HepG2 (cell line): ENCODE results near the gene GRIA3. TPM values are rescaled to one million over a fixed set of nuclear protein-coding genes. Genes with fewer than 3 reads are reported as not detected.

Experiments used
- ATAC-seq: fragments of 200-7000 bp; cut with Tn5 transposase; 3 replicates; pipeline ENCODE4 v1.9.1; 2020; ENCODE audit warnings: mild to moderate bottlenecking, moderate library complexity
- BruUV-seq: library from RNA; stranded (reverse); fragments of 400-500 nt; replicated peaks from 2 replicates; lab custom pipeline; 2021; lab: Mats Ljungman, UMichigan
- CTCF ChIA-PET: fragments of 300-600 bp; formaldehyde crosslinking; extraction: SDS; loops from one replicate; lab custom pipeline; 2021; ENCODE audit warnings: low total read pairs, inconsistent platforms, low intra/inter-chr PET ratio; lab: Yijun Ruan, JAX
- POLR2A ChIA-PET: fragments of 350-600 bp; sonication (Branson Sonifier 250); formaldehyde crosslinking; loops from one replicate; lab custom pipeline; 2020; ENCODE audit warnings: antibody characterized with exemption, inconsistent platforms; lab: Yijun Ruan, JAX
- DNase-seq: peaks from one replicate; pipeline ENCODE4 v3.0.0-alpha.2; 2015; ENCODE audit warnings: low spot score
- FAIRE-seq: peaks from 3 replicates; lab custom pipeline; 2011; peaks lifted over from hg19 to GRCh38; lab: Jason Lieb, UNC
- H2AFZ ChIP-seq: one replicate; pipeline ENCODE4 v1.6.1; 2011; ENCODE audit warnings: low read length, inconsistent platforms
- H3K27ac ChIP-seq: fragments of 300-600 bp; 3 replicates; pipeline ENCODE4 v1.8.0; 2011; ENCODE audit warnings: mixed run types, mild to moderate bottlenecking, mixed read lengths, low read length, inconsistent platforms; ENCODE audit not compliant: insufficient read depth; ENCODE audit errors: extremely low read length
- H3K27me3 ChIP-seq, 2 experiments: fragments of 200-600 bp in 1 of 2; 2 replicates in 1 of 2; 3 replicates in 1 of 2; pipeline versions ENCODE4 v1.6.0 to v1.8.0; 2011; ENCODE audit warnings: low read length in 2 of 2, mild to moderate bottlenecking in 2 of 2, moderate library complexity in 2 of 2, inconsistent platforms in 1 of 2; ENCODE audit not compliant: insufficient read depth in 2 of 2, control insufficient read depth in 1 of 2
- H3K36me3 ChIP-seq, 2 experiments: fragments of 200-600 bp in 1 of 2; replicated peaks in 1 of 2; 2 replicates in 1 of 2; 3 replicates in 1 of 2; pipeline versions ENCODE4 v1.5.1 to v1.8.0; 2011; ENCODE audit warnings: low read length in 2 of 2, inconsistent platforms in 1 of 2; ENCODE audit not compliant: insufficient read depth in 2 of 2, control insufficient read depth in 1 of 2
- H3K4me1 ChIP-seq: 2 replicates; pipeline ENCODE4 v1.5.1; 2012; ENCODE audit warnings: low read length, inconsistent platforms; ENCODE audit not compliant: insufficient read depth
- H3K4me2 ChIP-seq: 2 replicates; pipeline ENCODE4 v1.6.0; 2011; ENCODE audit warnings: low read depth, low read length, inconsistent platforms
- H3K4me3 ChIP-seq, 3 experiments: fragments of 200-600 bp in 1 of 3; sonication (generic), shearing (Covaris generic) in 1 of 3; replicated peaks in 1 of 3; 2 replicates each; pipeline ENCODE4 v1.5.1; 2011 to 2016; ENCODE audit warnings: low read length in 3 of 3, inconsistent platforms in 2 of 3, low read depth in 2 of 3, mild to moderate bottlenecking in 2 of 3, control low read depth in 1 of 3, mixed read lengths in 1 of 3; ENCODE audit not compliant: insufficient read depth in 1 of 3
- H3K79me2 ChIP-seq: one replicate; pipeline ENCODE4 v1.6.1; 2011; ENCODE audit warnings: low read length, inconsistent platforms; ENCODE audit not compliant: insufficient read depth
- H3K9ac ChIP-seq: 2 replicates; pipeline ENCODE4 v1.6.0; 2011; ENCODE audit warnings: mild to moderate bottlenecking, low read depth, low read length, inconsistent platforms; ENCODE audit not compliant: insufficient read depth
- H3K9me3 ChIP-seq: 2 replicates; pipeline ENCODE4 v1.5.1; 2012; ENCODE audit warnings: mild to moderate bottlenecking, low read length
- H4K20me1 ChIP-seq: 2 replicates; pipeline ENCODE4 v1.6.0; 2011; ENCODE audit warnings: inconsistent platforms, mild to moderate bottlenecking, low read length, moderate library complexity; ENCODE audit not compliant: insufficient read depth
- ADNP ChIP-seq: sonication (generic); formaldehyde crosslinking; IDR thresholded peaks from 2 replicates; pipeline ENCODE4 v1.4.0; 2020; ENCODE audit warnings: missing genetic modification reagents
- HDAC6 ChIP-seq: fragments of 200-600 bp; sonication (generic); IDR thresholded peaks from 2 replicates; pipeline ENCODE4 v1.7.0; 2017; ENCODE audit warnings: mild to moderate bottlenecking, antibody characterized with exemption, low read length, low read depth
- JARID2 ChIP-seq: sonication (generic); formaldehyde crosslinking; IDR thresholded peaks from 2 replicates; pipeline ENCODE4 v1.8.1; 2023; ENCODE audit warnings: missing genetic modification reagents, inconsistent platforms; ENCODE audit not compliant: insufficient replicate concordance
- SIN3B ChIP-seq: fragments of 150-350 bp; IDR thresholded peaks from 2 replicates; pipeline ENCODE4 v1.6.1; 2014; ENCODE audit warnings: low read length
- ZBTB7A ChIP-seq: sonication (generic); formaldehyde crosslinking; IDR thresholded peaks from 2 replicates; pipeline ENCODE4 v1.8.0; 2022; ENCODE audit warnings: mild to moderate bottlenecking, missing genetic modification reagents
- ZNF383 ChIP-seq: sonication (generic); formaldehyde crosslinking; IDR thresholded peaks from 2 replicates; pipeline ENCODE4 v1.4.0; 2020; ENCODE audit warnings: missing genetic modification reagents, mild to moderate bottlenecking, borderline replicate concordance
- ZNF746 ChIP-seq: sonication (generic); formaldehyde crosslinking; IDR thresholded peaks from 2 replicates; pipeline ENCODE4 v1.8.0; 2022; ENCODE audit warnings: mild to moderate bottlenecking, missing genetic modification reagents
- WGBS: methylation state at CpG from one replicate; pipeline ENCODE4 v1.1.6; 2017; ENCODE audit warnings: low lambda C conversion rate; 5-methylcytosine and 5-hydroxymethylcytosine counted together
- in situ Hi-C: cut with HindIII; loops from 2 replicates; pipeline ENCODE4 v1.10.0; 2017; ENCODE audit warnings: low pct_unique_long_range_greater_than_20kb; ENCODE audit not compliant: extremely low pct_ligation_motif_present
- intact Hi-C: fragments of 100-400 bp; cut with micrococcal nuclease; formaldehyde crosslinking; loops from one replicate; pipeline ENCODE4 v1.10.0; 2022; ENCODE audit not compliant: unreplicated experiment
- polyA plus RNA-seq, 8 experiments: library from polyadenylated mRNA; depleted of rRNA in 3 of 8; stranded (reverse) in 7 of 8; unstranded in 1 of 8; fragments of >200 nt; fragmentation: Illumina TruSeq in 4 of 8; extraction: Trizol in 4 of 8; gene quantifications; 2 replicates each; pipeline versions ENCODE4 v1.2.1 to v1.2.3, GENCODE V29; 2011 to 2016; ENCODE audit warnings: low read depth in 4 of 8, missing spikeins in 1 of 8, mixed read lengths in 1 of 8; ENCODE audit not compliant: insufficient read depth in 1 of 8
- total RNA-seq, 5 experiments: library from RNA; depleted of rRNA; stranded (reverse); fragments of >200 nt; fragmentation: Illumina TruSeq; extraction: Trizol; gene quantifications; 2 replicates each; pipeline ENCODE4 v1.2.3, GENCODE V29; 2016; ENCODE audit warnings: low read depth in 1 of 5
- TF ChIP-seq, protein P1 (sequence below): sonication (generic); formaldehyde crosslinking; IDR thresholded peaks from 2 replicates; pipeline ENCODE4 v1.4.0; 2020; ENCODE audit warnings: low read depth, missing genetic modification reagents

Gene GRIA3
- total and polyA plus RNA-seq, 2 of the 13 experiments (the other 11 are each of a cell fraction or from before 2014, with no cell fraction given): not detected

DNA sequence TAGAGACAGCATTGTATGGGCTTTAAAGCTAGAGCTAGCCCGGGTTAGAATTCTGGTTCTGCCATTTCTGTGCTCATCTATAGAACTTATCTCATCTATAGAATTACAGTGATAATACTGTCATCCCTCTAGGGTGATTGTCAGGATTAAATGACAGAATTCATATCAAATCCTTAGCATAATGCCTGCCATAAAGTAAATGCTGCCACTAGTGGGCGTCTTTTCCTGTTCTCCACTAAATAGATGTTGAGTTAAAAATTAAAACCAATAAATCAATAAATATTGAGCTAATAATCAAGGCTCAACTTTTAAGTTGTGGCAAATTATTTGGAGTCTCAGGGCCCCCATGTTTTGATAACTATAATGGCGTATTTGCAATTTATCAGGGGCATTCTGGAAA, 19.7 kb downstream of the GRIA3 start:
- no peak overlapping the region for H3K9ac ChIP-seq
- CTCF ChIA-PET: no interaction called here
- no peak for ATAC-seq
- in situ Hi-C loops (no loop called here), intact Hi-C loops (no loop called here)
- H3K27ac ChIP-seq: no peak overlapping the region
- BruUV-seq: no TSS peak
- no peak for TF ChIP-seq ZBTB7A (CRISPR knock-in tag)
- TF ChIP-seq SIN3B: no peak
- TF ChIP-seq HDAC6: no peak
- TF ChIP-seq, protein P1, sequence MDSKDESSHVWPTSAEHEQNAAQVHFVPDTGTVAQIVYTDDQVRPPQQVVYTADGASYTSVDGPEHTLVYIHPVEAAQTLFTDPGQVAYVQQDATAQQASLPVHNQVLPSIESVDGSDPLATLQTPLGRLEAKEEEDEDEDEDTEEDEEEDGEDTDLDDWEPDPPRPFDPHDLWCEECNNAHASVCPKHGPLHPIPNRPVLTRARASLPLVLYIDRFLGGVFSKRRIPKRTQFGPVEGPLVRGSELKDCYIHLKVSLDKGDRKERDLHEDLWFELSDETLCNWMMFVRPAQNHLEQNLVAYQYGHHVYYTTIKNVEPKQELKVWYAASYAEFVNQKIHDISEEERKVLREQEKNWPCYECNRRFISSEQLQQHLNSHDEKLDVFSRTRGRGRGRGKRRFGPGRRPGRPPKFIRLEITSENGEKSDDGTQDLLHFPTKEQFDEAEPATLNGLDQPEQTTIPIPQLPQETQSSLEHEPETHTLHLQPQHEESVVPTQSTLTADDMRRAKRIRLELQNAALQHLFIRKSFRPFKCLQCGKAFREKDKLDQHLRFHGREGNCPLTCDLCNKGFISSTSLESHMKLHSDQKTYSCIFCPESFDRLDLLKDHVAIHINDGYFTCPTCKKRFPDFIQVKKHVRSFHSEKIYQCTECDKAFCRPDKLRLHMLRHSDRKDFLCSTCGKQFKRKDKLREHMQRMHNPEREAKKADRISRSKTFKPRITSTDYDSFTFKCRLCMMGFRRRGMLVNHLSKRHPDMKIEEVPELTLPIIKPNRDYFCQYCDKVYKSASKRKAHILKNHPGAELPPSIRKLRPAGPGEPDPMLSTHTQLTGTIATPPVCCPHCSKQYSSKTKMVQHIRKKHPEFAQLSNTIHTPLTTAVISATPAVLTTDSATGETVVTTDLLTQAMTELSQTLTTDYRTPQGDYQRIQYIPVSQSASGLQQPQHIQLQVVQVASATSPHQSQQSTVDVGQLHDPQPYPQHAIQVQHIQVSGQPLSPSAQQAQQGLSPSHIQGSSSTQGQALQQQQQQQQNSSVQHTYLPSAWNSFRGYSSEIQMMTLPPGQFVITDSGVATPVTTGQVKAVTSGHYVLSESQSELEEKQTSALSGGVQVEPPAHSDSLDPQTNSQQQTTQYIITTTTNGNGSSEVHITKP (CRISPR knock-in tag): no peak
- no peak for TF ChIP-seq ZNF383
- no peak for TF ChIP-seq ADNP (CRISPR knock-in tag)
- no peak overlapping the region for H3K4me2 ChIP-seq
- no peak for DNase-seq
- no peaks in the 10 kb centered on the region for H3K36me3 ChIP-seq
- no peaks in the 10 kb centered on the region for H3K79me2 ChIP-seq
- no peaks in the 10 kb centered on the region for H4K20me1 ChIP-seq
- 0% methylated on average over 3 of the region's 3 CpGs for WGBS
- no peaks in the 10 kb centered on the region for H3K27me3 ChIP-seq
- no peaks in the 10 kb centered on the region for H3K9me3 ChIP-seq
- no peak for FAIRE-seq
- no peak overlapping the region for H3K4me3 ChIP-seq
- H3K4me1 ChIP-seq: no peaks in the 10 kb centered on the region
- H2AFZ ChIP-seq: no peak overlapping the region
- POLR2A ChIA-PET: no interaction called here

DNA sequence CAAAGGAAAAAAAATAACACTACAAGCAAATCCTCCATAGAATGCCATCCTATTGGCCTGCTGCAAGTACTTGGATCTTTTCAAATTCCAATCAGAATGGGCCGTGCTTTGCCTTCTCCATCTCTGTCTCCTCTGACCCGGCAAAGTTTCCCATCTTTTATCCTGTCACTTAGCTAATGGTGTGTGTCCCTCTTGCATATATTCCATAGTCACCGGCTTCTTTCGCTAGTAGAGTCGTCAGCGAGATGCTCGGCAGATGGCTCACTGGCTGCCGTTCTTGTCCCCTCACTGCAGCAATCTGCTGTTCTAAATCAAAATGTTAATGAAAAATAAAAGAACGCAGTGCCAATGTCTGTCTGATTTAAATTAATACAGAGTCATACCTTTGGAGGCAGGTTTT, 22.1 kb downstream of the GRIA3 start:
- Histone ChIP-seq H3K27me3 (no peaks in the 10 kb centered on the region), H3K9me3 (no peaks in the 10 kb centered on the region), H2AFZ (no peak overlapping the region), H3K9ac (no peak overlapping the region), H3K4me1 (no peaks in the 10 kb centered on the region), H3K36me3 (no peaks in the 10 kb centered on the region), H3K4me2 (no peak overlapping the region), H3K4me3 (no peak overlapping the region), H3K79me2 (no peaks in the 10 kb centered on the region), H3K27ac (no peak overlapping the region), H4K20me1 (no peaks in the 10 kb centered on the region)
- ChIA-PET CTCF (no interaction called here), POLR2A (no interaction called here)
- no peak for ATAC-seq
- in situ Hi-C loops (no loop called here), intact Hi-C loops (no loop called here)
- WGBS: 50% methylated on average over 9 of the region's 9 CpGs
- no peak for FAIRE-seq
- no TSS peak for BruUV-seq
- no peak for DNase-seq
- TF ChIP-seq JARID2 (CRISPR knock-in tag): no peak
- TF ChIP-seq ZNF746 (CRISPR knock-in tag): no peak
